Prostate gland (tissue), 2 donors: ENCODE results near the gene RNF123. TPM values are rescaled to one million over a fixed set of nuclear protein-coding genes. Genes with fewer than 3 reads are reported as not detected.

Experiments used
- DNase-seq: peaks from one replicate; pipeline ENCODE4 v3.0.0-alpha.2; 2019; ENCODE audit warnings: low spot score
- H3K27ac ChIP-seq, 2 donors: fragments of 200-600 bp; sonication (generic); 2 replicates each; pipeline ENCODE4 v1.5.1; 2017 to 2019
- H3K27me3 ChIP-seq: fragments of 200-600 bp; sonication (generic); replicated peaks from 2 replicates; pipeline ENCODE4 v1.5.1; 2019; ENCODE audit not compliant: insufficient read depth
- H3K36me3 ChIP-seq, 2 donors: fragments of 200-600 bp; sonication (generic); 1 replicate in 1 of 2; 2 replicates in 1 of 2; pipeline versions ENCODE4 v1.5.1 to v1.8.1; 2017 to 2019
- H3K4me1 ChIP-seq: fragments of 200-600 bp; sonication (generic); replicated peaks from 2 replicates; pipeline ENCODE4 v1.5.1; 2019
- H3K4me3 ChIP-seq, 2 donors: fragments of 200-600 bp; sonication (generic); 2 replicates each; pipeline ENCODE4 v1.5.1; 2017 to 2019
- H3K9me3 ChIP-seq: fragments of 200-600 bp; sonication (generic); 2 replicates; pipeline ENCODE4 v1.5.1; 2017
- POLR2A ChIP-seq: fragments of 450-650 bp; IDR thresholded peaks from one replicate; pipeline ENCODE4 v1.6.1; 2016; ENCODE audit warnings: antibody characterized with exemption, mild to moderate bottlenecking
- POLR2AphosphoS5 ChIP-seq: sonication (generic); formaldehyde crosslinking; IDR thresholded peaks from one replicate; pipeline ENCODE4 v1.6.1; 2017; ENCODE audit warnings: antibody characterized with exemption
- WGBS: methylation state at CpG from one replicate; pipeline ENCODE4 v1.1.5; 2018; 5-methylcytosine and 5-hydroxymethylcytosine counted together
- intact Hi-C: fragments of 100-400 bp; cut with DNase I; formaldehyde crosslinking; loops from one replicate; pipeline ENCODE4 v1.14.2; 2022
- total RNA-seq, 2 donors: library from RNA; depleted of rRNA; stranded (reverse); fragments of >200 nt; gene quantifications; one replicate each; pipeline ENCODE4 v1.1.0, GENCODE V29; 2016
- TF ChIP-seq, protein P1 (sequence below), 4 experiments: fragments of 200-600 bp in 2 of 4; fragments of 450-650 bp in 2 of 4; sonication (generic) in 2 of 4; IDR thresholded peaks; 1 replicate in 3 of 4; 2 replicates in 1 of 4; pipeline ENCODE4 v1.5.1; 2016 to 2019; ENCODE audit warnings: antibody characterized with exemption in 4 of 4, mild to moderate bottlenecking in 2 of 4, moderate library complexity in 2 of 4

Gene RNF123
- total RNA-seq, 2 donors from 2014 or later = 24.9 to 58.3 TPM

DNA sequence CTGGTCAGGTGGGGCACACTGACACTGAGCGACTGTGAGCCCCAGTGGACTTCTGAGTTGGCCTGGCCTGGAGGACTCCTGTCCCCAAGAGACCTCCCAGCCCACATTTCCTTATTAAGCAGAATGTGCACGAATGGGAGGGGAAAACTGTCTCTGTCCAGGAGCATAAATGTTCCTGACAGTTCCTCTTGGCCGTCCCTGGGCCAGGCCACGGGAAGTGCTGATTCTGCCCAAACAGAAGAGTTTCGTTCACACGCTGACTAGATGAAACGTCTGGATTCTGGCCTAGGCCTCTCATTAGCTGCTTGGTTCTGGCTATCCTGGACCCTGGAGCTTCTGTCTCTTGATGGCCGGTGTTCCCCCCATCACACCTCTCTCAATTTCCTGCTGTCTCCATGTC lies 44.7 kb upstream of the RNF123 start:
- intact Hi-C loops = no loop called here
- TF ChIP-seq POLR2AphosphoS5 (no peak), POLR2A (no peak)
- TF ChIP-seq, protein P1, sequence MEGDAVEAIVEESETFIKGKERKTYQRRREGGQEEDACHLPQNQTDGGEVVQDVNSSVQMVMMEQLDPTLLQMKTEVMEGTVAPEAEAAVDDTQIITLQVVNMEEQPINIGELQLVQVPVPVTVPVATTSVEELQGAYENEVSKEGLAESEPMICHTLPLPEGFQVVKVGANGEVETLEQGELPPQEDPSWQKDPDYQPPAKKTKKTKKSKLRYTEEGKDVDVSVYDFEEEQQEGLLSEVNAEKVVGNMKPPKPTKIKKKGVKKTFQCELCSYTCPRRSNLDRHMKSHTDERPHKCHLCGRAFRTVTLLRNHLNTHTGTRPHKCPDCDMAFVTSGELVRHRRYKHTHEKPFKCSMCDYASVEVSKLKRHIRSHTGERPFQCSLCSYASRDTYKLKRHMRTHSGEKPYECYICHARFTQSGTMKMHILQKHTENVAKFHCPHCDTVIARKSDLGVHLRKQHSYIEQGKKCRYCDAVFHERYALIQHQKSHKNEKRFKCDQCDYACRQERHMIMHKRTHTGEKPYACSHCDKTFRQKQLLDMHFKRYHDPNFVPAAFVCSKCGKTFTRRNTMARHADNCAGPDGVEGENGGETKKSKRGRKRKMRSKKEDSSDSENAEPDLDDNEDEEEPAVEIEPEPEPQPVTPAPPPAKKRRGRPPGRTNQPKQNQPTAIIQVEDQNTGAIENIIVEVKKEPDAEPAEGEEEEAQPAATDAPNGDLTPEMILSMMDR (IDR thresholded peaks at IDR 0.05) = no peak
- Histone ChIP-seq H3K36me3 (no peaks in the 10 kb centered on the region), H3K27ac (no peak overlapping the region), H3K4me1 (no peaks in the 10 kb centered on the region), H3K4me3 (no peak overlapping the region), H3K9me3 (no peaks in the 10 kb centered on the region), H3K27me3 (no peaks in the 10 kb centered on the region)
- WGBS = 82% methylated on average over 8 of the region's 8 CpGs
- DNase-seq = no peak

DNA sequence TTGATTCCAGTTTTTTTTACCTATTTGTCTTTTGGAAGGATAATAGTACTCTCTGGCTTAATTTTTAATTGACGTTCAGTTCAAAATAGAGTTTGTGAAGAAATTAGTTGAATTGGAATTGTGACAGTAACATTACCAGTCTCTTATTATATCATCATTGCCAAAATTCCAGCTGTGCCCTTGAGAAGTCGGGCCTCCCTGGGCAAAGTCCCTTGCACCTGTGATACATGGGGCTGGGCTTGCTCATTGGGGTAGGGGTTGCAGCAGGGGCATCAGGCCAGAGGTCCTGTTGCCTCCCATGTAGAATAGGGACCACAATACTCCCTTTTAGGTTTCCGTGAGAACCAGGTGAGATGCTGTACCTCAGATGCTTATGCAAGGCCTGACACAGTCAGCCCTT lies 43.1 kb upstream of the RNF123 start:
- no peaks in the 10 kb centered on the region for H3K4me1 ChIP-seq
- no peaks in the 10 kb centered on the region for H3K36me3 ChIP-seq
- H3K4me3 ChIP-seq = no peak overlapping the region
- H3K27ac ChIP-seq = no peak overlapping the region
- no peaks in the 10 kb centered on the region for H3K27me3 ChIP-seq
- no peak for DNase-seq
- TF ChIP-seq, protein P1 (IDR thresholded peaks at IDR 0.05) = no peak
- TF ChIP-seq POLR2A = no peak
- no peak for TF ChIP-seq POLR2AphosphoS5
- no peaks in the 10 kb centered on the region for H3K9me3 ChIP-seq
- 87% methylated on average over 3 of the region's 3 CpGs for WGBS
- intact Hi-C loops = no loop called here

DNA sequence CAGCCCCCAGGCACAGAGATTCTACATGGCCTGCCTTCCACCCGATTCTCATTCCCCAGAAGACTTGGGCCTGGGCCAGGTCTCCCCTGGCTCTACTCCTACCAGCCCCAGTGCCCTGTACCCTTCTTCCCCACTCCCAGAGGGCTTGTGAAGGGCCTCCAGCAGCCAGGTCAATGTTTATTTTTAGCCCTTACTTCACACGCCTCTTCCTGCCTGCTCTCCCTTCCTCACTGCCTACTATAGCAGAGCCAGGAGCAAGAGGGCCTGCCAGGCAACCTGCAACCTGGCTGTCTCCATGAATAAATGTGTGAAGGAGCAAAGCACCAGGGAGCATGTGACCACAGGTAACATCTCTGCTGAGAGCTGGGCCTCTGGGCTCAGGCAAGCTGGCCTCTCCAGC lies 41.6 kb upstream of the RNF123 start:
- DNase-seq = no peak
- WGBS = 54% methylated on average over 2 of the region's 2 CpGs
- Histone ChIP-seq H3K36me3 (no peaks in the 10 kb centered on the region), H3K27me3 (no peaks in the 10 kb centered on the region), H3K27ac (no peak overlapping the region), H3K9me3 (no peaks in the 10 kb centered on the region), H3K4me3 (no peak overlapping the region), H3K4me1 (no peaks in the 10 kb centered on the region)
- TF ChIP-seq POLR2A (no peak), POLR2AphosphoS5 (no peak)
- TF ChIP-seq, protein P1 (IDR thresholded peaks at IDR 0.05) = no peak
- intact Hi-C loops = no loop called here

DNA sequence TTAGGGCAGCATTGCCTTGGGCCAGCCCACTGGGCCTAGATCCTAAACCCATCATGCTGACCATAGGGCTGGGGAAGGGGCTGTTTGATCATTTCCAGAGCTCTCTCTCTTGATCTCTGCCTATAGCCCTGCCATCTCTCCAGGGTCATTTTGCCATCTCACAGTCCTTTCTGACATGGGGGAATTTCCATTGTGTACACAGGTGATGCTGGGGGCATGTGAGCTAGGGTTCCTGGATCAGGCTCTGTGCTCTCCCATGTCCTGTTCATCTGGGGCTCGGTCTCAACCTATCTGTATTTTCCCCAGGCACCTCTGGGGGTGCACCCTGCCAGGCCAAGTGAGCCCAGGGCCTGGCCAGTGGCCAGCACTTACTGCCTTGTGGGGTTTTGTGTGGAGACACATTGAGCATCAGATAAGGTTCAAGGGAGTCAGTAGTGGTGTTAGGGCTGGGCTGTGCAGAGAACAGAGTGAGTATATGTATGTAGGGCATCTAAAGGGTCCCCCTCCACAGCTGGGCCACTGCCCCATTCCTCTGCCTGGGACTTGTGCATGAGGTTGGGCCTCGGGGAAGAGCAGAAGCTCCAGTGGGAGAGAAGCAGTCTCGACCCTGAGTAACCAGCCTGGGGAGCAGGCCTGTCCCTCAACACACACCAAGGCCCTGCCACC lies 40.9 kb upstream of the RNF123 start:
- H3K27ac ChIP-seq = no peak overlapping the region
- H3K36me3 ChIP-seq = no peaks in the 10 kb centered on the region
- H3K4me1 ChIP-seq = no peaks in the 10 kb centered on the region
- H3K27me3 ChIP-seq = no peaks in the 10 kb centered on the region
- no peak overlapping the region for H3K4me3 ChIP-seq
- 78% methylated on average over 3 of the region's 3 CpGs for WGBS
- TF ChIP-seq POLR2AphosphoS5 (no peak), POLR2A (no peak)
- TF ChIP-seq, protein P1 (IDR thresholded peaks at IDR 0.05) = no peak
- no peak for DNase-seq
- intact Hi-C loops = no loop called here
- H3K9me3 ChIP-seq = no peaks in the 10 kb centered on the region

DNA sequence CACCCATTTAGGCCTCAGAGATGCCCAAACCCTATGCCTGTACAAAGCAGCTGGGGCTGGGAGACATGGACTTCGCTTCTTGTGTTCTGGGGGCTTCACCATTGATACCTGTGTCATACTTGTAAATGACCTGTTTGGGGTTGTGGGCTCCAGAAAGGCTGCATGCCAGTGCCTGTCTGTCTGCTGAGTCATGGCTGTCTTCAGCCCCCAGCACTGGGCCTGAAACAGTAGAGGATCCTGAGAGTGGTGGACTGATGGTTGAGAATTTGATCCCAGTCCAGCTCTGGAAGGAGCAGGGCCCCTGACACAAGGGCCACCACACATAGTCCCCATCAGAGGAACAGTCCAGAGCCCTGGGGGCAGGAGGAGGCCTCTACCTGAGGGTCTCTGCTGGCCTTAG lies 39.8 kb upstream of the RNF123 start:
- no peaks in the 10 kb centered on the region for H3K9me3 ChIP-seq
- intact Hi-C loops = no loop called here

More for the DNA sequence above, 39.8 kb upstream of the RNF123 start:
- H3K27me3 ChIP-seq = no peaks in the 10 kb centered on the region
- TF ChIP-seq, protein P1 (IDR thresholded peaks at IDR 0.05) = no peak
- no peak for TF ChIP-seq POLR2A
- no peak for TF ChIP-seq POLR2AphosphoS5
- no peak overlapping the region for H3K27ac ChIP-seq
- no peak for DNase-seq
- no peaks in the 10 kb centered on the region for H3K4me1 ChIP-seq
- whole genome bisulfite sequencing = 100% methylated on average over 1 of the region's 1 CpG
- no peaks in the 10 kb centered on the region for H3K36me3 ChIP-seq
- no peak overlapping the region for H3K4me3 ChIP-seq
